T-helper 1 cell treated with Interleukin-12 subunit alpha and Interleukin-12 subunit beta and Interleukin-4 antibody, amounts not matched to agents 30 ng/mL and 1 ng/mL, for 36 hours (primary cell): ENCODE results near the gene ADRA2C. TPM values are rescaled to one million over a fixed set of nuclear protein-coding genes. Genes with fewer than 3 reads are reported as not detected.

Experiments
- intact Hi-C: fragments of 100-400 bp; cut with micrococcal nuclease; formaldehyde crosslinking; loops from one replicate; pipeline ENCODE4 v1.15.1; 2024
- total RNA-seq: library from RNA; stranded (reverse); gene quantifications from 2 replicates; pipeline ENCODE4 v1.2.3, GENCODE V29; 2022

ADRA2C gene
- total RNA-seq, 1 donor from 2014 or later: not detected

DNA sequence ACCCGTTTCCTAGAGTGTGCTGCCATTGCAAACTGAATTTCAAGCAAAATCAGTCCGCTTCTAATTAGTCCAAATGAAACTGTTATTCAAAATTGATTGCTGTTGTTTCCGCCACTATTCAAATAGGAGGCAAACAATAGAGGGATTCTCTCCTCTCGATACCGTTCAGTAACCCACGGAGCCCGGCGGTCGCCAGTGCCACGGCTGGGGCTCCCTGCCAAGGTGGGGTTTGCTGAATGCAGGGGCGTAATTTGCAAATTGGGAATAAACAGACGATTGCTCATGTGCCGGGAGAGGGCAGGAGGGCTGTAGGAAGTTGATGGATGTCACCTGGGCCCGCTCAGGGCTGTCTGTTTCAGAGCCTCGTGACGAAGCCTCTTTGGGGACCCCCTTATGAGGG, 8.8 kb downstream of the ADRA2C start:
- intact Hi-C loops: no loop called here

GRCh38 chr4:3775576-3775975, 9.4 kb downstream of the ADRA2C start:
- intact Hi-C loops: no loop called here

DNA sequence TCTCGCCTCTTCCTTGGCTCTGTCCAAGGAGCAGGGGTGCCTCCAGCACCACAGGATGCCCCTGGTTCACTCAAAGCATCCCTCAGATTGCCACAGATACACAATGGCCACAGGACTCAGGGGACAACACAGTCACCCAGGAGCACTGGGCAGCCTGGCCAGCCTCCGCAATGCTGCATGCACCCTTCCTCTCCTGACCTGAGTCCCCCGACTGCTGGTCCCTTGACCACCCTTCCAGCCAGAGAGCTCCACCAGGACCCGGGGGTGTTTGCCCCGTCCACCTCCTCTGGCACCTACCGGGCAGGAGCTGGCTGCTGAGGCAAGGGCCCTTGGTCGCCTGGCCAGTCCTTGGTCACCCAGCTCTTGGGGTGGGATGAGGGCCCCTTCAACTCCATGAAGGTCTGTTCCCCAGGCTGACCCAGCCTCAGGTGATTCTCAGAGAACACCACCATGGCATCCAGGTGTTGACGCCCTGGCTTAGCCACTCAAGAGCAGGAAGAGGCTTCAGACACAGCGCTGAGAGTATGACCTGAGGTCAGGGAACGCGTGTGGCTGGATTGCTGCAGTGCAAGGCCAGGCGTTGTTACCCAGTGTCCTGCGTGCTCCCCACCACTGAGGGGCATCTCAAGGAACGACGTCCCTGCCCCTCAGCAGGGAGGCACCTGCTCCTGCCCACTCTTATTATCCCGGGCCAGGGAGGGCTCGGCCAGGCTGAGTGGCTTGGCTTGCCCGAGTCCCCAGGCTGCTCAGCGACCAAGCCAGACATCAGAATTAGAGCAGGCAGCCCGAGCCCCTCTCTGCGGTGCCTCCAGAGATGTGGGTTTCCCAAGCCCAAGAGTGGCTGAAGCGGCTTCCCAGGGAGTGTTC, 10.2 kb downstream of the ADRA2C start:
- intact Hi-C loops: no loop called here

GRCh38 chr4:3777033-3777390, 10.8 kb downstream of the ADRA2C start:
- intact Hi-C loops: no loop called here

GRCh38 chr4:3777669-3778068, 11.5 kb downstream of the ADRA2C start:
- intact Hi-C loops: no loop called here

- intact Hi-C loops: no loop called here
Observed at GRCh38 chr4:3779509-3779908, 13.3 kb downstream of the ADRA2C start.

- intact Hi-C loops: no loop called here
Observed at GRCh38 chr4:3780347-3781171, 14.4 kb downstream of the ADRA2C start.

GRCh38 chr4:3781193-3781886, 15.2 kb downstream of the ADRA2C start:
- intact Hi-C loops: no loop called here

DNA sequence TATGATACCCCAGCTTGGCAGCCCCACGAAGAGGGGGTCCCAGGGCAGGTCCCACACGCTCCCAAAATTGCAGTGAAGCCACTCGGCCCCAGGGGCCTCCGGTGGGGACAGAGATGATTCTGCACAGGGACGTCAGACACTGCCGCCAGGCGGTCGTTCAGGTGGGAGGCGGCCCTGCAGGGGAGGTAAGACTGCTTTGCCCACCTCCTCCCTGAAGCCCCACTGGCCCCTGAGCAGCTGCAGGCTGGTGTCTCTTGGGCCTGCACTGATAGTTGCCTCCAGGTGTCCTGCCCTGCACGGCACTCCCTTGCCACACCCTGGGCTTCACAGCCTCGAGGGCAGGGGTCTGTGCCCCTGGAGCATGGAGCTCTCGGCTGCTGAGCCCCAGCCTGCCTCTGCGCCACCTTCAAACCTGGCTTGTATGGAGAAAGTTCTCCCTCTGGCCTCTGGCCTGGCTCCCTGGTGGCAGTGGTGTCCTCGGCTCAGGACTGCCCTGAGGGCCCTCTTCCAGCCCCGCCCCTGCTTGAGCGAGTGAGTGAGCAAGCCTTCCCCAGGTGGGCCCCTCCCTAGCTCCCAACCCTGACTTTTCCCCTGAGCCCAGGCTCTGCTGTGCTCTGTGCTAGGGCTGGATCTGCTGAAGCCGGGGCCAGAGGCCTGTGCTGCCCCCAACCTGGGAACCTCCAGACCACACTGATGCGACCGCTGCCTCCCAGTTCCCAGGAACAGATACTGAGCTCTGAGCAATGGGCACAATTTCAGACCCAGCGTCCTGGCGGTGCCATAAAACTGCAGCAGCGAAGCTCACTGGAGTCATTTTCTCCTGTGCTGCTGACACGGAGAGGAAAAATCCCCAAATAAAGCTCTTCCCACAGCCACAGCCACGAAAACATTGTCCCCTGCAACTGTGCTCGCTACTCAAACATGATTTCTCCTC, 16.1 kb downstream of the ADRA2C start:
- intact Hi-C loops: no loop called here

DNA sequence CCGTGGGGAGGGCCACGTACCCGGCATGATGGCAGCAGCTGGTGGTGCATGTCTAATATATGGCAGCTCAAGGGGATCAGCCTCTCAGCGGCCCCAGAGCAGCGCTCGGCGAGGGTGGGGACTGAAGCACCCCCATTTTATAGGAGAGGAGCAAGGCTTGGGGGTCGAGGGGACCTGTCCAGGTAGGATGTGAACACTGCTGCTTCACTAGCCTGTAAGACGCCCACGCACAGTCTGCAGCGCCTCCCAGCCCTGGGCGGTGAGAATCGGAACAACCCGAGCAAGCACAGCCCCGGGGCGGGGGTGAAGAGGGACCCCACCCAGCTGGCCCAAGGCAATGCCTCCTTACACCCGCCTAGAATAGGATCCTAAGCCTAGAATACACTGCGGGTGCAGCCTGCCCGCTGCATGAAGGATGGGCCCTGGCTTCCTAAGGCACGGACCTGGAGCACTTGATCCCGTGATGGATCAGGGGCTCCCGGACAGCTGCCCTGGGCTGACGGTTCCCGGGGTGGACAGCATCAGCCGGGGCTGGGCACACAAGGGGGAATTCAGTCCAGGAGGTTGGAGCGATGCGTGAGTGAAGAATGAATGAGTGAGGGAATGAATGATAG, 17.6 kb downstream of the ADRA2C start:
- intact Hi-C loops: no loop called here

- intact Hi-C loops: no loop called here
Observed at GRCh38 chr4:3784454-3785291, 18.5 kb downstream of the ADRA2C start.

DNA sequence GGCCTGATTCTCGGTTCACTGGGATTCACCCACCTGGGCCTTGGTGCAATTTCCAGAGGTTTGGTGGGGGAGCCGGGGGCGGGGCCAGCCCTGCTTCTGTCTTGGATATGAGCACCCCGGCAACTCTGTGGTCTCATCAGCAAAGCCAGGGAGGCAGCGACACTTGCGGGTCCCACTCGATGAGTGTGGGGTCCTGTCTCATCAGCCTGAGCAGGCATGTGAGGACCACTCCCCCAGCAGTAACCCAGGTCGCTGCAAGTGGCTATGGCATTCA, 19.0 kb downstream of the ADRA2C start:
- intact Hi-C loops: no loop called here

GRCh38 chr4:3786196-3786869, 20.1 kb downstream of the ADRA2C start:
- intact Hi-C loops: no loop called here

DNA sequence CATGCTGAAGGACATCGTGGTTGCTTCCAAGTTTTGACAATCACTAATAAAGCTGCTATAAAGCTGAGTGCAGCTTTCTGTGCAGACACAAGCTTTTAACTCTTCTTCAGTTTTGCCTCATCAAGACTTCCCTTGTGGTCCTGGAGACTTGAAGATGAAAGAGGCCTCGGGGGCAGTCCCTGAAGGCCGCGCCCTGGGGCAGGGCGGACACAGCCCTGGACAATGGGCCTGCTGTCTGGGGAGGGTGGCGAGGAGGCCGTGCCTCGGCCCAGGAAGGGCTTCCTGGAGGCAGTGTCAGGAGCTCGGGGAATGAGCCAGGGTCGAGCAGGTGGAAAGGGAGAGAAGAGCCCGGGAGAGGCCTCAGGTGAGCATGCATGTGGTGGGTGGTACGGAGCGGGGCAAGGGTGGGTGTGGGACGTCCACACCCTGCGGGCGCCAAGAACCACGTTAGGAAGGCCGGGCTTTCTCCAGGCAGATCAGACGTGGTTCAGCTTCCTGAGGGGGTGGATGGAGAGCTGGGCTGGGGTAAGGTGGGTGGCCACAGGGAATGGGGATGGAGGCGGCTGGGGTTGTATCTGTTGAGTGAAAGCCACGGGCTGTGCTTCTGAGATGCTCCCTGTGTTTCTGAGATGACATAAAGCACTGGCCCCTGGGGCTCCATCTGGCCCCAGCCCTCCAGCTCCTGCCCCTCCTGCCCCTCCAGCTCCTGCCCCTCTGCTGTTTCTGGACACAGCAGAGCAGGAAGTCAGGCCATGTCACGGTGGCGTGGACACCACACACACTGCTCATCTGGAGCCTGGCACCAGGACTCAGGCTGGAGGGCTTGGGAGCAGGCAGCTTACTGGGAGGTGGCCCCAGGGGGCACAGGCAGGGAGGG, 21.5 kb downstream of the ADRA2C start:
- intact Hi-C loops: no loop called here

- intact Hi-C loops: no loop called here
Observed at GRCh38 chr4:3788366-3788660, 22.1 kb downstream of the ADRA2C start.

- intact Hi-C loops: no loop called here
Observed at GRCh38 chr4:3789587-3789986, 23.4 kb downstream of the ADRA2C start.

- intact Hi-C loops: no loop called here
Observed at GRCh38 chr4:3790006-3790561, 23.9 kb downstream of the ADRA2C start.

DNA sequence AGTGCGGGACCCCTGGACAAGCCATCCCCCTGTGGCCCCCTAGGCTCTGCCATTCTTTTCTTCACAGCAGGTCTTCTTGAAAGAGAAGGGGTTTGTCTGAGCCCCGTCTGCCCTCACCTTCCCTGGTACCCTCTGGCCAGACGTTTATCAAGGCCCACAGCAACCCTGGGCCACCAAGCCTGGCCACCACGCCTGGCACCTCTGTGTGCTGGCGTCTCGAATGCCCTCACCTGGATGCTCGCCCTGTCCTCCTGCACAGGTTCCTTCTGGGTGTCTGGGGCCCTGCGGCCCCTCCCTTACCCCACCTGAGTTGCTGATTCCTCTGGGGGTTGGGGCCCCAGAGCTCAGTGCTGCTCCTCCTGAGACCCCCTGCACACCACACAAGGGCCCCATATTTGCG, 25.1 kb downstream of the ADRA2C start:
- intact Hi-C loops: no loop called here
